GF-D8 (cell line): Measurements from ENCODE around the gene GORAB.

Source experiments
- DNase-seq: peaks from one replicate; lab custom pipeline; 2025; lab: John Stamatoyannopoulos, UW

The GORAB gene

GRCh38 chr1:170590921-170591705, 59.1 kb downstream of the GORAB start:
- no peak for DNase-seq

GRCh38 chr1:170592591-170593111, 60.7 kb downstream of the GORAB start:
- DNase-seq, result no peak

DNA sequence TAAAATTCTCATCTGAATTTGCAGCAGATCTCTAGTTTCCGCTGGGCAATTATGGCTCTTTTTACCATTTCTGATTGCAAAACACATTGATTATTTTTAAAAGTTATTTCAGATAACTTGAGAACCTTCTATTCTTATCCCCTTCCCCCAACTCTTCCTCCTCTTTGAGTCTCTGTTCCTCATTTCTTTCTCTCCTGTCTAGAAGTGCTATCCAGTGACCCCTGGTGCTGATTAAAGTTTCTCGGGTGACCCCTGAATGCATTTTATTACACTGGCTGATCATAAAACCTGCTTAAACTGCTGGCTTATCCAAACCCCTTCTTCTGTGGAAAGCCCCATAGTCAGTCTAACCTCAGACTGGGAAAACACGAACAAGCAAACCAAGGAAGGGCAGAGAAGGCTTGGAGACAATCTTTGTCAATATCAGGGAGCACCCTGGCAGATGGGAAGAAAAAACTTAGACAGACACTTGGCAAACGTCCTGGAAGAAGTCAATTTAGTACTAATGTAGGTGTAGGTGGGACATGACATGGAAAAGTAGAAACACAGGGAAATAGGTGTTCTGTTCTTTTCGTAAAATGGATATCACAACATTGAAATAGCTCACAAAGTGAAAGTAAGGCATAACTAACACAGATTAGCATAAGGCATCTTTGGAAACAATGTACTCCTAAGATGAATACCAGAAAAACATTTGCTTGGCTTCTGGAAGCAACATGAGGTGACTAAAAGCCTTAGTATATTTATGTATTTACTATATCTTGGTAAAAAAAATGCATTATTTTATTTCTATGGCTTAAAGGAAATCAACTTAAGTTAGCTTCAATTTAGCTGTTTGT, 61.4 kb downstream of the GORAB start:
- DNase-seq, result no peak

- DNase-seq, result no peak
Measured at GRCh38 chr1:170594066-170594626, 62.2 kb downstream of the GORAB start.

- no peak for DNase-seq
Measured at GRCh38 chr1:170596701-170597100, 64.7 kb downstream of the GORAB start.

GRCh38 chr1:170598618-170599017, 66.7 kb downstream of the GORAB start:
- no peak for DNase-seq

- DNase-seq, result no peak
Measured at GRCh38 chr1:170599033-170599432, 67.1 kb downstream of the GORAB start.

DNA sequence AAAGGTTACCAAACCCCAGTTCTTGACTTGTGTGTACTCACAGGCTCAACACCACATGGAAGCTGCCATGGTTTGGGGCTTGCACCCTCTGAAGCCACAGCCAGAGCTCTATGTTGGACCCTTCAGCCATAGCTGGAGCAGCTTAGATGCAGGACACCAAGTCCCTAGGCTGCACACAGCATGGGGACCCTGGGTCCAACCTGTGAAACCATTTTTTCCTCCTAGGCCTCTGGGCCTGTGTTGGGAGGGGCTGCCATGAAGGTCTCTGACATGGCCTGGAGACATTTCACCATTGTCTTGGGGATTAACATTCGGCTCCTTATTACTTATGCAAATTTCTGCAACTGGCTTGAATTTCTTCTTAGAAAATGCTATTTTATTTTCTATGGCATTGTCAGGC, 69.9 kb downstream of the GORAB start:
- DNase-seq, result no peak
